Measurements from ENCODE around the gene NPRL2. TPM values are rescaled to one million over a fixed set of nuclear protein-coding genes. Genes with fewer than 3 reads are reported as not detected.

Gene NPRL2
- polyA plus RNA-seq (ENCODE audit: insufficient read length in 10 of 10) = 10 to 100 TPM; 16.9 to 23.2 (median 18.9) TPM
- long read RNA-seq, donor 1, transcript NPRL2-201 (11 exons, 1,700 nt) = major isoform, 7 of 7 reads
- long read RNA-seq, donor 1, partial matches to known transcripts = 0 of 7 reads
- long read RNA-seq, donor 1, other reads (novel, unspliced or antisense) = 0 of 7 reads
- long read RNA-seq, donor 2, partial matches to known transcripts = 0 of 4 reads
- long read RNA-seq, donor 2, other reads (novel, unspliced or antisense) = 0 of 4 reads
- long read RNA-seq, donor 3 = 0 reads
- long read RNA-seq, donor 4, partial matches to known transcripts = 0 of 1 reads
- long read RNA-seq, donor 4, other reads (novel, unspliced or antisense) = 0 of 1 reads
- long read RNA-seq, donor 5, partial matches to known transcripts = 0 of 4 reads
- long read RNA-seq, donor 5, other reads (novel, unspliced or antisense) = 0 of 4 reads
- long read RNA-seq, donor 6, partial matches to known transcripts = 7 of 10 reads
- long read RNA-seq, donor 6, other reads (novel, unspliced or antisense) = 0 of 10 reads
- long read RNA-seq, donor 7, partial matches to known transcripts = 0 of 1 reads
- long read RNA-seq, donor 7, other reads (novel, unspliced or antisense) = 0 of 1 reads
- long read RNA-seq, donor 8, partial matches to known transcripts = 0 of 3 reads
- long read RNA-seq, donor 8, other reads (novel, unspliced or antisense) = 0 of 3 reads
- long read RNA-seq, donor 9, partial matches to known transcripts = 0 of 1 reads
- long read RNA-seq, donor 9, other reads (novel, unspliced or antisense) = 0 of 1 reads

GRCh38 chr3:50350527-50351322, at the start of gene NPRL2, which contains the start of gene CYB561D2:
Gene NPRL2 (minus strand): TSS chr3:50350775. CDS start chr3:50350652, 123 bp downstream.
Gene CYB561D2 (plus strand): TSS chr3:50350862. CDS start chr3:50351434, 572 bp downstream.
- peak; percentile 94 to 98 (median 96) for DNase-seq

DNA sequence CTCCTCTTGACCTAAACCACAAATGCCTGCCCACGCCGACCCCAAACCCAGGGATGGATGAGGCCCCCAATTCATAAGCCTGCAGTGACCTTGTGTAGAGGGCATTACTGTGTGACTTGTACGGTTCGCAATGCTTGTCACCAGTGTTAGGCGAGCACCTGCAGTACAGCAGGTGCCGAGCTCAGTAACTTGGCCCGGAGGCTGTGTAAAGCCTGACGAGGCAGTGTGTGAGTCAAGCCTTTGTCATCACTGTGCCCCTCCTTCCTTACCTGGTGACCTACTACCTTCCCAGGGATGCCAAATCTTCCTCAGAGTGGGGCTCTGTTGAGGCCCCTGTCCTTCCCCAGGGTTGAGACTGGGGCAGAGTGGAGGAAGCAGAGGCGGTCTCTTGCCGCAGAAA, 45.9 kb upstream of the NPRL2 start:
- DNase-seq = no peak

- no peak for DNase-seq
These were observed 44.7 kb upstream of the NPRL2 start for GRCh38 chr3:50395070-50395860.

DNA sequence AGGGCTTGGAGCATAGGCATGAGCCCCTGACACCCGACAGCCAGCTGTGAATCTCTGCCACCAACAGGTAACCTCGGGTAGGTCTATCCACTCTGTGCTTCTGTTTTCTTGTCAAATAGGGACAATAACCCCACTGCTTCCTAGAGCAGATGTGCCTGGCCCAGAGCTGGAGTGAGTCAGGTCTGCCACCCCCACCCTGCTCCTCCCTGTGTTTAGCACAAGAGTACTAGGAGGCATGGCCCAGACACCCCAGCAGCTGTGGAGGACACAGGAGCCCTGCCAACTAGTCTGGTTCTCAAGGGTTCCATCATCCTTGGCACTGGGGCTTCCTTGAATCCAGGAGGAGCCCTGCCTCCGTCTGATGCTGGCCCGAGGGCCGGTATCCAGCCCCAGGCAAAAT, 42.5 kb upstream of the NPRL2 start:
- DNase-seq = no peak

GRCh38 chr3:50392101-50392715, 41.6 kb upstream of the NPRL2 start:
- peak in 1 of 3 donors; percentile 56 for DNase-seq

DNA sequence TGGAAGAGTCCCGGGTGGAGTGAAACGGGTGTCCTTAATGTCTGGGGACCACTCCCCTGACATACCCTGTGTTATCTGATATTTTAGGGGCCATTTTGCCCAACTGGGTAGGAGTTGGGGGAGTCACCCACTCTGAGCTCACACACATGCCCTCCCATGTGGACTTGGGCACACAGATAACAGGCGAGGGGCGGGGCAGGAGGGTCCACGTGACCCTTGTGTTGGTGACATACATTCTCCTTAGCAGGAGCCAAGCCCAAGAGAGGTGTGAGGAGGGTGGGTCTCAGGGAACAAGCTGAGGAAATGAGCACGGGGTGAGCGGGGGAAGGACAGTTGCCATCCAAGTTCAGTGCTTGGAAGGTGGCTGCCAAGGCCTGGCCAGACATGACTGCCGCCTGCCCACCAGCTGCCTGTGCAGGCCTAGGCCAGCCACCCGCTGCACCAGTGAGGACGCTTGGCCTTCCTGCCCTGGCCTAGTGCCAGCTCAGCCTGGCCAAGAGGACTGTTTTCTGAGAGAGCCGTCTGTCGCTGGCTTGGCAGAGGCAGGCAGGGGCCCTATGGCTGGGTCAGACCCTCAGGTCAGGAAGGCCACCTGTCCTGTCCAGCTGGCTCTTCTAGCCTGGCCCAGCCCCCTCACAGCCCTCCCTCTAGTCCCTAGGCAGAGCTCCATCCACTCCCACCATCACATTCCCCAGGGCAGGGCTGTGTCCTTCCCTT, 40.1 kb upstream of the NPRL2 start:
- DNase-seq = peak; percentile 76 to 82 (median 77)

DNA sequence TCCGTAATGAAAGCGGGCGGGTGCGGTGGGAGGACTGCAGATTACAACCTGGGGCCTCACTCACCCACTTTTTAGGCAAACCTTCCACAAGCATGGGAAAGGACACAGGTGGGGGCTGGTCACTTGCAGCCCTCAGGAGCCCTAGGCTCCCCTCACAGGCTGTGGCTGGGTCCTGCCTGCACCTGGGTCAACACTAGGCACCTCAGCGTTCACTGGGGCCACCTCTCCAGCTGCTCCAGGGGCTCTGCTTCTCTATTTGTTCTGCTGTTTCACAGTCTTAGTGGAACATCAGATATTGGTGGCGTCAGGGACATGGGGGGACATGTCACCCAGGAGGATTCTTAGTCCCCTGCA, 38.8 kb upstream of the NPRL2 start:
- DNase-seq = no peak

- no peak for DNase-seq
These were observed 38.3 kb upstream of the NPRL2 start for GRCh38 chr3:50388720-50389413.

- DNase-seq = no peak
These were observed 37.6 kb upstream of the NPRL2 start for GRCh38 chr3:50388016-50388719.

DNA sequence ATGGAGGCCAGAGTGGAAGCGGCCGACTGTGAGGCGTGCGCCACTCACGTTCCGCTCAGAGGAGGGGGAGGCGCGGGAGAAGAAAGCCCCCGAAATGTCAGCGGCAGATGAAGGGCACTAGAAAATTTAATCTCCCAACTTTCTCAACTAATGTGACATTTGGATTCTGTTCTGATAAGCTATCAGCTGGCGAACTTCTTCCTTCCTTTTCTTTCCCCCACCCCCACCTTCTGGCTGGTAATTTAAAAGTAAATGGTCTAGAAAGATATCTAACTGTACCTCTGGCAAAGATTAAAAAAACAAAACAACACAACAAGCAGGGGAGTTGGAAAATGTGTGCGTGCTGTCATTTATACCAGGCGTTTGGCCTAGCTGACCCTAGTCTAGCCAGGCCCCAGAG, 35.2 kb upstream of the NPRL2 start:
- DNase-seq = no peak

DNA sequence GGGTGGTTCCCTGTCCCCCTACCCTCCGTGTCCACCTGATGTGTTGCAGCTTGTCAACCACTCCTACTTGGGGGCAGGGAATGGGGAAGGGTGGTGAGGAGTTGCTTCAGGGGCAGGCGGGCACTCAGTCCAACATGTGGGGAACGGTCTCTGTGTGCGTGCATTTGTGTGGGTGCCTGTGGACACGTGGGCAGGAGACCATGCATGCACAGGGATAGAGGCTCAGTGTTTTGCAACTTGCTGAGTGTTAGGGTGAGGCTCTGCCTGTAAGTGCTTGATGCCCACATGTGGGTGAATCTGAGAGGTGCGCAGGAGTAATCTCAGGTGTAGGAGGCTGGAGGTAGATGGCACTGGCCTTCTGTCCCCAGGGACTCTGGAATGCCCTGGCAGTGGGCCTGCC, 33.2 kb upstream of the NPRL2 start:
- no peak for DNase-seq

- DNase-seq = no peak
These were observed 32.1 kb upstream of the NPRL2 start for GRCh38 chr3:50382722-50383121.

GRCh38 chr3:50381383-50381782, 30.8 kb upstream of the NPRL2 start:
- no peak for DNase-seq

- DNase-seq = no peak
These were observed 30.0 kb upstream of the NPRL2 start for GRCh38 chr3:50380405-50381085.

DNA sequence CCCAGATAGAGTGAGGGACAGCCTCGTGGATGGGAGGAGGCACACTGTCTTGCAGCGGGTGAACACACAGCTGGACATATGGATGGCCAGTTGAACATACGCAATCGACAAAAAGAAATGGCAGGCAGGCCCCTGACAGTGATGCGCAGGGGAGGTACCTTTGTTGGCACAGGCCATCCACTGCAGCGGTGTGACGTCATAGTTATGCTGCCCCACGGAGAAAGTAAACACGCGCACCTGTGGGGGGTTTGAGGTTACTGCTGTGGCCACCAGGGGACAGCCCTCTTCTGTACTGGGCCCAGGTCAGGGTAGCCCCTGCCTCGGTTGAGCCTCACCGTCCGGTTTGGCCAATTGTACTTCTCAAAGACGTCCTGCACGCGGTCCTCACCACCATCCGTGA, 28.2 kb upstream of the NPRL2 start:
- no peak for DNase-seq

GRCh38 chr3:50378024-50378423, 27.4 kb upstream of the NPRL2 start:
- no peak for DNase-seq

DNA sequence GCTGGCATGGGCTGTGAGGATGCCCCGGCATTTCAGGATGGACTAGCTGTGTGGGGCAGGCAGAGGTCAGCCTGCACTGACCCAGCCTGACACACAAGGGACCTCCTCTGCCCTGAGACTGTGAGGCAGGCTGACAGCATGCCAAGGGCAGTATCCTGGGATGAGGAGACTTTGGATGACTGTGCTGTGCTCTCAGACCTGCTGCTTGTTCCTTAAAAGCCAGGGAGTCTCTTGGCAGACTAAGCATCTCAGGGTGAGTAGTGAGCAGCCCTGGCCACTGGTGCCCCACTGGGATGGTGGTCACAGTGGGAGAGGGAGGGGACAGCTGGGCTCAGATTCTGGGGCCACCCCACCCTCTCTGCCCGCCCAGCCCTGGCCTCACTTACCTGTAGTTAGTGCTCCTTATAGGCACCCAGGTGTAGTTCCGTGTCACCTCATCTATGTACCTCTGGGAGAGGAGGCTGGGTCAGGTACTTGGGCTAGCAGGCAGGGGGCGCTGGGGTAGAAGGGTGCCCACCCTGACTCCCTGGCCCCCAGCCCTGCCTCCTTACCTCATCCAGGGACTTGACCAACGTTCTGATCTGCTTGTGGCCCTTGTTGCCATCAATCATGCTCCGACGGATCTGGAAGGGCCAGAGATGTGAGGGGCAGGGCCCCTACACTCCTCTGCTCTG, 24.8 kb upstream of the NPRL2 start:
- DNase-seq = no peak

Measured in muscle of back (tissue), 13 donors.